ENCODE data around the gene MKLN1. TPM values are rescaled to one million over a fixed set of nuclear protein-coding genes. Genes with fewer than 3 reads are reported as not detected.
"Not testable (repeated sequence)": the region's sequence is repeated elsewhere in the genome, so short reads cannot be mapped to it uniquely, and the experiment has no call there.

The MKLN1 gene
- polyA plus RNA-seq, 2 of the 4 experiments (the other 2 are of a cell fraction): 39.6 to 84.5 TPM

DNA sequence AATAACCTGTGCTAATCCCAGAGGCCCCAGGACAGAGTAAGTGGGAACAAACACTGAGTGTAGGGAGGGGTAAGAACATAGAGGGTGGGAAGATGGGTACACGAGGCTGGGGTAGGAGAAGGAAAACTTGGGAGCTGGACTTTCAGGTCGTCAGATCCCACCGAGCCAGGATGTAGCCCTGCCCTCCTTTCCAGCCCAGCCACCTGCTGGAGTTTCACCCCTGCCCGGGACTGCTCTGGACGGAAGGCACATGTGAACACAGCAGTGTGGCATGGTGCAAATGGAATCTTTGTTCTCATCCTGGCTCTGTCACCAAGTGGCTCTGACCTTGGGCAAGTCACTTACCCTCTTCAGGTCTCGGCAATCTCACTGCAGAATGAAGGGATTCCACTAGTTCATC lies 176.0 kb downstream of the MKLN1 start:
- Histone ChIP-seq H3K27ac (no peak overlapping the region), H3K9me3 (no peaks in the 10 kb centered on the region), H3K4me3 (no peak overlapping the region), H3K4me1 (peaks cover 20% of the 10 kb centered on the region), H3K4me2 (no peak overlapping the region)
- POLR2A ChIA-PET: no interaction called here
- ATAC-seq: no peak
- CTCF ChIA-PET: interaction anchor here (0.9 to 3.2 kb wide), 4 partner anchors 10 to 226 kb away, joined by 3 to 32 read pairs (median 12); no protein-coding TSS in a partner anchor
- no peak for DNase-seq (ENCODE audit: low read depth in 1 of 2, low spot score in 1 of 2)
- 75% methylated on average over 6 of the region's 6 CpGs for WGBS (ENCODE audit: missing lambda C conversion rate)
- TF ChIP-seq NFE2L2 (conservative IDR thresholded peaks at IDR 0.05; ENCODE audit: low read length) (no peak), MAX (IDR thresholded peaks at IDR 0.05) (no peak), BHLHE40 (IDR thresholded peaks at IDR 0.05; ENCODE audit: low read depth, low read length) (no peak), ZC3H11A (IDR thresholded peaks at IDR 0.05) (no peak), FOXS1 (CRISPR knock-in tag; IDR thresholded peaks at IDR 0.05) (no peak), RFX5 (IDR thresholded peaks at IDR 0.05) (no peak), BCL3 (IDR thresholded peaks at IDR 0.05) (no peak), ELK1 (IDR thresholded peaks at IDR 0.05; ENCODE audit: low read depth, low read length) (no peak), GATA3 (IDR thresholded peaks at IDR 0.05; ENCODE audit: borderline replicate concordance) (no peak), CBX8 (IDR thresholded peaks at IDR 0.05) (no peak), CHD4 (IDR thresholded peaks at IDR 0.05; ENCODE audit: borderline replicate concordance) (no peak), EHF (CRISPR knock-in tag; IDR thresholded peaks at IDR 0.05) (no peak), POLR2AphosphoS2 (conservative IDR thresholded peaks at IDR 0.05; ENCODE audit: low read length) (no peak), ESRRA (IDR thresholded peaks at IDR 0.05; ENCODE audit: borderline replicate concordance, low read length) (no peak), SREBF2 (IDR thresholded peaks at IDR 0.05) (no peak), EHMT2 (IDR thresholded peaks at IDR 0.05; ENCODE audit: low read depth) (no peak), NR3C1 (IDR thresholded peaks at IDR 0.05) (no peak), POLR2A (IDR thresholded peaks at IDR 0.05; ENCODE audit: low read length) (no peak)
- FAIRE-seq: no peak

GRCh38 chr7:131504157-131504899 lies 176.7 kb downstream of the MKLN1 start:
- Histone ChIP-seq H3K9me3 (no peaks in the 10 kb centered on the region), H3K4me1 (peaks cover 20% of the 10 kb centered on the region), H3K4me2 (no peak overlapping the region), H3K27ac (no peak overlapping the region), H3K4me3 (no peak overlapping the region)
- ChIA-PET CTCF (interaction anchor here (2.9 to 5.5 kb wide), 3 partner anchors 9 to 151 kb away, joined by 22 to 58 read pairs (median 32); no protein-coding TSS in a partner anchor), POLR2A (no interaction called here)
- TF ChIP-seq NFE2L2 (conservative IDR thresholded peaks at IDR 0.05; ENCODE audit: low read length) (no peak), POLR2AphosphoS2 (conservative IDR thresholded peaks at IDR 0.05; ENCODE audit: low read length) (no peak), RNF2 (IDR thresholded peaks at IDR 0.05; ENCODE audit: borderline replicate concordance, low read depth) (no peak), EHMT2 (IDR thresholded peaks at IDR 0.05; ENCODE audit: low read depth) (no peak), HES2 (IDR thresholded peaks at IDR 0.05) (no peak), EHF (CRISPR knock-in tag; IDR thresholded peaks at IDR 0.05) (no peak), HDAC2 (IDR thresholded peaks at IDR 0.05) (no peak), HOXA7 (CRISPR knock-in tag; IDR thresholded peaks at IDR 0.05) (no peak), PHF8 (IDR thresholded peaks at IDR 0.05; ENCODE audit: borderline replicate concordance, low read depth) (no peak), KDM1A (IDR thresholded peaks at IDR 0.05; ENCODE audit: low read depth) (no peak), MAX (IDR thresholded peaks at IDR 0.05) (no peak), CEBPB (IDR thresholded peaks at IDR 0.05) (no peak), JUNB (IDR thresholded peaks at IDR 0.05) (no peak)
- TF ChIP-seq, protein P1, sequence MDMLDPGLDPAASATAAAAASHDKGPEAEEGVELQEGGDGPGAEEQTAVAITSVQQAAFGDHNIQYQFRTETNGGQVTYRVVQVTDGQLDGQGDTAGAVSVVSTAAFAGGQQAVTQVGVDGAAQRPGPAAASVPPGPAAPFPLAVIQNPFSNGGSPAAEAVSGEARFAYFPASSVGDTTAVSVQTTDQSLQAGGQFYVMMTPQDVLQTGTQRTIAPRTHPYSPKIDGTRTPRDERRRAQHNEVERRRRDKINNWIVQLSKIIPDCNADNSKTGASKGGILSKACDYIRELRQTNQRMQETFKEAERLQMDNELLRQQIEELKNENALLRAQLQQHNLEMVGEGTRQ (IDR thresholded peaks at IDR 0.05): no peak
- DNase-seq (ENCODE audit: low read depth in 1 of 2, low spot score in 1 of 2): no peak
- 92% methylated on average over 13 of the region's 14 CpGs for WGBS (ENCODE audit: missing lambda C conversion rate)
- ATAC-seq: no peak; a peak in 1 of 6 replicates
- no peak for FAIRE-seq

DNA sequence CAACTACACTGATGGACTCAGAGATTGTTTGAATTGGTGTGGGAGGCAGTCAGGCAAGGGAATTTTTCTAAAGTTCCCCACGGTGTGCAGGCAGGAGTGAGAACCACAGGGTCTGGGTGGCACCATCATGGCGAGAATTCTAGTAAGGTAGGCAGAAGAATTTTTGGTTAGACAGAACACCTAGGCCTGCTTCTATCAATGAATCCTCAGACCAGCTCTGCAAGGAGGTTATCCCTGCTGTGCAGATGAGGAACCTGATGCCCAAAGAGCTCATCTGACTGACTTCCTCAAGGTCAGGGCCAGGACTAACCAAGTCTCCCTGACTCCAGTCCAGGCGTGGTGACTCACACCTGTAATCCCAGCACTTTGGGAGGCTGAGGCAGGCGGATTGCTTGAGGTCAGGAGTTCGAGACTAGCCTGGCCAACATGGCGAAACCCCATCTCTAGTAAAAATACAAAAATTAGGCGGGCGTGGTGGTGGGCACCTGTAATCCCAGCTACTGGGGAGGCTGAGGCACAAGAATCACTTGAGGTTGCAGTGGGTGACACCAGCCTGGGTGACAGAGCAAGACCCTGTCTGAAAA lies 177.5 kb downstream of the MKLN1 start:
- FAIRE-seq, POLR2A ChIA-PET: not testable (repeated sequence)

More for the DNA sequence above, 177.5 kb downstream of the MKLN1 start:
- H3K27ac ChIP-seq; ATAC-seq; H3K9me3 ChIP-seq; H3K4me3 ChIP-seq; H3K4me2 ChIP-seq; DNase-seq (ENCODE audit: low read depth in 1 of 2, low spot score in 1 of 2): not testable (repeated sequence)
- 85% methylated on average over 8 of the region's 8 CpGs for WGBS (ENCODE audit: missing lambda C conversion rate)
- CTCF ChIA-PET: interaction anchor here (3.2 to 11.9 kb wide), 3 partner anchors 8 to 152 kb away, joined by 32 to 212 read pairs (median 58); no protein-coding TSS in a partner anchor
- H3K4me1 ChIP-seq: peaks cover 20% of the 10 kb centered on the region
